HG02884 (cell line): ENCODE results near the gene CHKA.
A peak's percentile ranks its signal among the peaks of the same experiment; 100 is the strongest.

Experiments
- ATAC-seq: cut with Tn5 transposase; IDR thresholded peaks from one replicate; pipeline ENCODE4 v1.9.1; 2021; ENCODE audit warnings: mild to moderate bottlenecking, moderate library complexity; ENCODE audit not compliant: unreplicated experiment

CHKA gene

GRCh38 chr11:68121067-68121899 lies at the start of gene CHKA:
CHKA (minus strand) TSS chr11:68121388; CDS start chr11:68121177, 211 bp downstream.
- peak; percentile 80 for ATAC-seq

- ATAC-seq: no peak
Measured at GRCh38 chr11:68169442-68169841, 48.3 kb upstream of the CHKA start.

GRCh38 chr11:68168694-68169093 lies 47.5 kb upstream of the CHKA start:
- ATAC-seq: no peak

- ATAC-seq: no peak
Measured at GRCh38 chr11:68167474-68167873, 46.3 kb upstream of the CHKA start.

GRCh38 chr11:68166969-68167368 lies 45.8 kb upstream of the CHKA start:
- ATAC-seq: no peak

- ATAC-seq: no peak
Measured at GRCh38 chr11:68165601-68166000, 44.4 kb upstream of the CHKA start.

GRCh38 chr11:68164437-68164836 lies 43.2 kb upstream of the CHKA start:
- ATAC-seq: no peak

- ATAC-seq: no peak
Measured at GRCh38 chr11:68163691-68164090, 42.5 kb upstream of the CHKA start.

GRCh38 chr11:68160100-68160695 lies 39.0 kb upstream of the CHKA start:
- ATAC-seq: no peak

- no peak for ATAC-seq
Measured at GRCh38 chr11:68159665-68160064, 38.5 kb upstream of the CHKA start.

- no peak for ATAC-seq
Measured at GRCh38 chr11:68159161-68159560, 38.0 kb upstream of the CHKA start.

GRCh38 chr11:68158580-68158979 lies 37.4 kb upstream of the CHKA start:
- no peak for ATAC-seq

- ATAC-seq: no peak
Measured at GRCh38 chr11:68153742-68154141, 32.6 kb upstream of the CHKA start.

GRCh38 chr11:68150037-68150436 lies 28.8 kb upstream of the CHKA start:
- no peak for ATAC-seq

GRCh38 chr11:68149417-68149816 lies 28.2 kb upstream of the CHKA start:
- no peak for ATAC-seq

- ATAC-seq: no peak
Measured at GRCh38 chr11:68148879-68149278, 27.7 kb upstream of the CHKA start.

- ATAC-seq: no peak
Measured at GRCh38 chr11:68148071-68148805, 27.1 kb upstream of the CHKA start.

GRCh38 chr11:68146704-68147474 lies 25.7 kb upstream of the CHKA start:
- ATAC-seq: no peak

- no peak for ATAC-seq
Measured at GRCh38 chr11:68146010-68146540, 24.9 kb upstream of the CHKA start.

- no peak for ATAC-seq
Measured at GRCh38 chr11:68145120-68145866, 24.1 kb upstream of the CHKA start.
